HG02678 (cell line): ENCODE measurements around the gene UBE3B.

Source experiments
- ATAC-seq: cut with Tn5 transposase; IDR thresholded peaks from one replicate; pipeline ENCODE4 v1.9.1; 2021; ENCODE audit warnings: mild to moderate bottlenecking, moderate library complexity; ENCODE audit not compliant: unreplicated experiment

The UBE3B gene

DNA sequence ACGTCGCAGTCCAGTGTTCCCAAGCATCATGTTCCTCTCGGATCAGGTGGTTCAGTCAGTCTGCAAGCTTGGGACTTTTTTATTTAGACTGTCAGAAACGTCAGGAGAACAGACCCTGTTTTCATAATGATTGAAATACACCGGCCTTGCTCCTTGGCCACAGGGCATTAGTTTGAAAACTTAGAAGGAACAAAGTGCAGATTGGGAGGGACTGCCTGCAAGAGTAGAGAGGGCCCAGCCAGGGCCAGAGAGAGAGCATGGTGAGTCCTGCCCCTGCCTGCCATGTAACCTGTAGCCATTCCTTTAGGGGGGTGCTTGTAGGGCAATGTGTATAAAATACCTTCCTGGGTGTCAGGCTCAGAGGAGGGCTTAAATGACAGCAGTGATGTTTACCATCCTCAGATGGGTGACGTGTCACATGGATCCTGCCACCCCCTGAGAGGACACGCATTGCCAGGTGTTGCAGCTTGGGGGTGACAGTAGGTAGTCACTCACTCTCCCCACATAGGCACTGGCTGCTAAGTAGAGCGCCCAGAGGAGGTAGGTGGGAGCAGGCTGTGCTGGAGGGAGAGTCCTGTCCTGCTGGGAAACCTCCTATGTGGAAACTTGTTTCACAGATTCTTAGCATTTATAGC lies 50.2 kb downstream of the UBE3B start:
- no peak for ATAC-seq

DNA sequence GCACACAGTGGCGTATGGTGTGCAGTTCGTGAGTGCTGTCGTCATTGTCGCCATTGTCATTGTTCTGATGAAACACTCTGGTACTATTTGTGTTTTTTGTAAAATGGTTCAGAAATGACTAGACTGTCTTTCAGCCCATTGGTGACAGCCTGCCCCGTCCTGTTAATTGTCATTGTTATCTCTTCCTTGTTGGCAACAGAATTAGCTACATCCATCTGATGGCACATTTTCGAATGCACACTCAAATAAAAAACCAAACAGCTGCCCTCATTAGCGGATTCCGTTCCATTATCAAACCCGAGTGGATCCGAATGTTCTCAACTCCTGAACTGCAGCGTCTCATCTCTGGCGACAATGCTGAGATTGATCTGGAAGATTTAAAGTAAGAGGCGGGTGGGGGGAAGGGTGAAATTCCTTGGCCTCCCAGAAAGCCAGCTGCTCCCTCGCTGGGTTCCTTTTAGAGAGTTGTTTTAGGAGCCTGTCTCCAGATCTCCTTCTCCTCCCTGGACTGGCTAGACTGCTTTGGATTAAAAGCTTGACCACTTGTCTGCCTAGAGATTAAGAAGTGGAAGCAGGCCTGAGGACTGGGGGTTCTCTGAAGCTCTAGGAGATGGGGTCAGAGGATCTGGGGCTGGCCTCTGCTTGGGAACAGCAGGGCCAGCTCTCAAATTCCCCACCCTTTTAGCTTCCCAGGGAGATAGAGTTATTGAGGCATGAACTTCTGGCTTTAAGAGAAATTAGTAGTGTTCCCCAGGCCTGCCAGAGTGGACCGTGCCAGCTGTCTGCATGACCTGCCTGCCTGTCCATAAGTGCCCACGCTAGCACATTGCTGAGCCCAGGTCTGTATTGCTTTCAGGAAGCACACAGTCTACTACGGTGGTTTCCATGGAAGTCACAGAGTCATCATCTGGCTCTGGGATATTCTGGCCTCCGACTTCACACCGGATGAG lies 52.5 kb downstream of the UBE3B start:
- ATAC-seq = no peak

DNA sequence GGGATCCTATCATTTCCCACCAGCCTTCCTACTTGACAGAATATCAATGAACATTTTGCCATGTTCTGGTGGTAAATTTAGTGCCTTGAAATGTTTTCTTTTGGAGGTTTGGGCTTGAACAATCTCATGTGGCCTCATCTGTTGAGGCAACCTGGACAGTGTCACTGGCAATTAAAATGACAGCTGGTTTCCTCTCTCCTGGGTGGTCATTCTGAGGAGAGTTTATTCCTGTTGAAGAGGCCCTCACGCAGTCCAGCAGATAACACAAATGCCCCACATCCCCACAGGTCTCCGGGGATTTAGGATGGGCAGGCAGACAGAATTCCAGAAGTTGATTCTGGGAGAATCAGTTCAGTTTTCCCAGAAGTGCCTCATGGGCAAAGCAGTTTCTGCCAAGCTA lies 54.0 kb downstream of the UBE3B start:
- no peak for ATAC-seq

DNA sequence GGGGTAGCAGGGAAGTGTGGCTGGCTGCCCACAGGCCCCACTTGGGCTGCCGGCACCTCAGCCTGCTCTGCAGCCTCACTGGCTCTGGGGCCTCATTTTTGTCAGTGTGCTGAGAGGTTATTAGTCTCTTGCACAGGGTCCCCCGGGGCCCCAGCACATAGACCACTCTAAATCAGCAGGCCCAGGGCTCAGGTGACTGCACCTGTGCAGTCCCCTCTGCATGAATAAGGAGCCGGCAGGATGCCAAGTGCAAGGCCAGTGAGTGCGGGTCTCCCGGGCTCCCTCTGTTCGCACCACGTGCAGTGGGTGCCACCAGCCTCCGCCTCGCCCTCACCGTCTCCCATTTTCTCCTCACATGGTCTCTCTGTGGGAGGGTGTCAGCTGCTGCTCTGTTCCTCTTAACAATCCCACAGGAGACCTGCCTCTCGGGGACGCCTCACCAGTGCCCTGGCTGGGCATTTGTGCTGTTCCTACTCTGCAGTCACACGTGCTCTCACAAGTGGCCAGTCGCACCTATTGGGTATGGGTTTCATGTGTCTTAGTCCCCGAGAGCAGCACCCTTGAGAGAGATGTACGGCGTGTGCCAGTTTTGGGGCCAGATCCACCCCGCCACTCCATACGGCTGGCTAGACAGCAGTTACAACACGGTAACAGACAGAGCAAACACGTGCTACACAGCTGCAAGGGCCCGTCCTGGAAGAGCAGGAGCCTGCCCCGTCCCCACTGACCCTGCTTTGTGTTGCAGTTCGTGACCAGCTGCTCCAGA lies 55.5 kb downstream of the UBE3B start:
- ATAC-seq = no peak

DNA sequence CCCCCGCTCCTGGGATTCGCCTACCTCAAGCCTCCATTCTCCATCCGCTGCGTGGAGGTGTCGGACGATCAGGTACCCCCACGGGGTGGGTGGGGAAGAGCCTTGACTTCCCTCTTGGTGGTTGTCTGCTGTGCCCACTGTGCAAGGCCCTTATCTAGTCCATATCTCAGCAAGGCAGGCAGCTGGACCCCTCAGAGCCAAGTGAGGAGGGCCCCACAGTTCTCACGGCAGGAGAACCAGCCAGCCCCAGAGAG lies 56.0 kb downstream of the UBE3B start:
- ATAC-seq = no peak

DNA sequence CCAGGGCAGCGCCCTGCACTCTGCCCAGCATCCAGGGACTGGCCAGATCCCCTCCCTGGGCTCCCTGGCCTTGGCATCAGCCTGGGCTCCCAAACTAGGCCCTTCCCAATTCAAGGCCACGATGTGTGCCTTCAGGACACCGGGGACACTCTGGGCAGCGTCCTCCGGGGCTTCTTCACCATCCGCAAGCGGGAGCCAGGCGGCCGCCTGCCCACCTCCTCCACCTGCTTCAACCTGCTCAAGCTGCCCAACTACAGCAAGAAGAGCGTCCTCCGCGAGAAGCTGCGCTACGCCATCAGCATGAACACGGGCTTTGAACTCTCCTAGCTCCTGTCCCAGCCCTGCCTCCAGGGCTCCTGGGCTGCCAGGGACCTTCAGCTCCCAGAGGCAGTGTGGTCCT lies 57.0 kb downstream of the UBE3B start:
- no peak for ATAC-seq

DNA sequence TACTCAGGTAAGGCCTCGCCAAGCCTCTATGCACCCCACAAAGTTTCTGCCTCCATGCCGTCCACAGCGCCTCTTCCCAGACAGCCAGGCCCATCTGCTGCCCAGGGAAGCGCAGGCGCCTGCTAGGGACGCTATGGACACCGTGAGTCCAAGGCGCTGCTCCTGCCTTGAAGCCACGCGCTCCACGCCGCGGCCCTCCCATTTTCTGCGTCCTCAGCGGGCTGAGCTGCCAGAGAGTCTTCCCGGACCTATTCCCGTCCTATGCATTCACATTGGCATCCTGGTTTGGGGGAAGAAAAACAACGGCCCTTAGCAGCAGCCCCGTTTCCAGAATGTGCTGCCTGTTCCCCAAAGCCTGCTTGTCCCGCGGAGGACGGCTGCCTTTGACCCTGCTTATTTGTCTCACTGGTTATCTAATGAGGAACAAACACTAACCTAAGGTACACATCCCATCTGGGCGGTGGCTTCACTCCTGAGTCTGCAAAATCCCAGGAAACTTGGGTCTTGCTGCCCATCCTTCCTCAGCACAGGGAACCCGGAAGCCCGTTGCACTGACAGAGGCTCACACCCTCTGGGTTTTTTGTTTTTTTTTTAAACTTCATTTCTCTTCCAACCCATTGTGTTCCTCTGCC lies 57.9 kb downstream of the UBE3B start:
- ATAC-seq = no peak

DNA sequence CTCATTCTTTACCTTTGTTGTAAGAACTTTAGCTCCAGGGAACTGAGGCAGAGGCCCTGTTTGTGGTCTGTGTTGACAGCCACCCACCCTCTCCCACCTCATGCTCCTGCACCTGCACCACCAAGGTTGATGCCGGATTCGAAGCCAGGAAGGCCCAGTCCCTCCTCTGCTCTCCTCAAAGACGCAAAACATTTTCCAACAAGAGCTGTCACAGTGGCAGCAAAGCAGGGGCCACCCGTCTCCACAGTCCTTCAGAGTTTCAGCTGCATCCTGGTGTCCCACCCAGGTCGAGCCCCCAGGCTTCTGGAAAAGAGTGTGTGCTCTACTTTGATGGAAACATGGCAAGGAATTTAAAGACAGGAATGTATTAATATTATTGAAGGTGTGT lies 58.4 kb downstream of the UBE3B start:
- no peak for ATAC-seq

DNA sequence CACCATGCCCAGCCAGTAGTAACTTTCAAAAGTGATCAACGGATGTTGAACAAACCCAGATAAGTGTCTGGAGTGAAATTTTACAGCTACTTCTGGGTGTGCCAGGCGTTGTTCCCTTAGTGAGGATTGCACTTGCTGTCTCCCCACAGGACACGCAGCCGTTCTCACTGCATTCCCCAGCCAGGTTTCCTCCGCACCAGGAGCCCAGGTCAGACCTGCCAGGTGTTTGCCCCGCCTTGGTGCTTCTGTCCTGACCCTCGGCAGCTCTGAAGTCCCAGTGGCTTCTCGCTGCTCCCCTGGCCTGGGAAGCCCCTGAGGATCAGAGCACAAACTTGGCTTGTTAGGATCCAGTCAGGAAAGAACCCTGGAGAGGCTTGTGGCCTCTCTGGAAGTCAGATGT lies 59.7 kb downstream of the UBE3B start:
- no peak for ATAC-seq

DNA sequence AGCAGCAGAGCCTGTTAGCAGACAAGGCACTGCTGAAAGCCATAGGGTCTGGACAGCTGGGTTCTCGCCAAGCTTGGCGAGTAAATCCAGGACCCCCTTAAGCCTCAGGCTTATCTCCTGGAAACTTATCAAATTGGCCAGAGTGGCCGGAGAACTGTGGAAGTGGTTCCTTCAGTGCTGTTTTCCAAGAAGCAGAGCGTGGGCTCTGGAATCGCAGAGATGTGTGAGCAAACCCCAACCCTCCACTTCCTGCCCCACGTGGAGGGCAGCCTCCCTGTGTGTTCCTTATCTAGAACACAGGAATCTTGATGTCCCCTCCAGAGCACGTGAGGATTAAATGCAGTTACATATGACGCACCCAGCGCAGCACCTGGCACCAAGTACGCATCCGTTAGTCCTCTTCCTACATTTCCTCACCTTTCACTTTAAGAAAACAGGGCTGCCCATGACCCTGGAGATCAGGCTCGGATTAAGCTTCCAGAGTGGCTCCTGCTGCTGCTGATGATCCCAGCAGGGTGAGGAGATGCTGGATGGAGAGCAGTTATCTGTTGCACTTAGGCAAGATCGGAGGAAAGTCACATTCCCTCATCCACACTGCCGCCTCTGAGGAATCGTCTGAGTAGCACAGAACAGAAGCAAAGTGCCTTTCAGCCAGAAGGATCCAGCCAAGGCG lies 60.9 kb downstream of the UBE3B start:
- no peak for ATAC-seq

DNA sequence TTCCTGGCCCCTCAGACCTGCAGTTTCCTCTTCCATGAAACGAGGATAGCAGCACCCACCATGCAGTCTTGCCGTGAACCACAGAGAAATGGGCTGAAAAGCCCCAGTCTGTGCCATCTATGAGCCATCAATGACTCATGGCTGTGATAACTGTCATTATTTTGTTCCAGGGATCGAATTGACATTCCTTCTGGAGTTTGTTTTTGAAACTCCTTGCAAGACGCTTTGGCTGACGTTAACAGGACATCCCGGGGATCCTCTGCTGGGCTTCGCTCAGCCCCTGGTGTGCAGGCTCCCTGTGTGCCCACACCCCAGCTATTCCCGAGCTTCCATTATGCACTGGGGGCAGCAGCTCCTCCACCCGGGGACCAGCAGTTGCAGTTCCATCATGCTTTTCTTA lies 62.1 kb downstream of the UBE3B start:
- ATAC-seq = no peak

DNA sequence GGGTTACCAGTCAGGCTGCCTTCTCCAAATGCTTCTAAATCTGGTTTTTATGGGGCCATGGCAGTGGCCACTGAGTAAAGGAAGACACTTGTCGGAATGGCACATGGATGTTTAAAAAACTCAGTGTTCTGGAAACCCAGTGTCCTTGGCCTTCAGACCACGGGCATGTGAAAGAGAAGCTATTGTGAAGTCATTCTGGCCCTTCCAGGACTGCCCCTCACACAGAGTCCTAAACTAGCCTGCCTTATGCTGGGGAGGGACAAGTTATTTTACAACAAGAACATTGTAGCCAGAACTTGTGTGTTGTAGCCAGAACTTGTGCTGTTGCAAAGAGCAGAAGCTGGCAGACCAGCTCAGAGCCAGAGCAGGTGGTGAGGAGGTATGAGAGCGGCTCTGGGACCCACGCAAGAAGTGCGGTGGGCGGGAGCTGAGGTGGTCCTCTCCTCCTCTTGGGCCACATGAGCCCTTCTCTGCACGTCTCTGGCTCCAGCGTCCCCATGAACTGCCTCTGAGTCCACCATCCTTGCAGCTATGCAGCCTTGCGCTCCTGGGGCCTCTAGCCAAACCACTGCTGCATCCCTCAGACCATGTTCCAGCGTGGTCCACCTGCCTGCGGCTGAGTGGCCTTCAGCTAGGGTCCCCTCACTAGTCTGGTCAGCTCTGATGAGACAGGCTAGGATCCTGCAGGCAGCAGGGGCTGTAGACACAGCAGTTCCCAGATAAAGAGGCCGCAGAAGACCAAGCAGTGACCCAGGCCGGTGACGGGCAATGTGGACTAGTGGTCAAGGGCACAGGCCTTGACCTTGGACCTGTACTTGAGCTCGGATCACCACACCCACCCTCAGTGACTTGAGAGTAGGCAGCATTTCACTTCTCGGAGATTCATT lies 63.3 kb downstream of the UBE3B start:
- ATAC-seq = no peak

DNA sequence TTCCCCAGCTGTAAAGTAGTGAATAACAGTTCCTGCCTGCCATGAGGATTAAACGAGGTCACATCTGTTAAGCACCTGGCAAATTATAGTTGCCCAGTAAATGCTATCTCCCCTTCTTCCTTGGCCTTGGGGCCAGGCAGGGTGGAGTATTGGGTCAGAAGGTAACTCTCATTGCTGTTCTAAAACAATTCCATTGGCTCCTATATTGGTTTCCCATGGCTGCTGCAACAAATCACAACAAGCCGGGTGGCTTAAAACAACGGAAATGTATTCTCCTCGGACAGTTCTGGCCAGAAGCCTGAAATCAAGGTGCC lies 63.9 kb downstream of the UBE3B start:
- ATAC-seq = no peak

DNA sequence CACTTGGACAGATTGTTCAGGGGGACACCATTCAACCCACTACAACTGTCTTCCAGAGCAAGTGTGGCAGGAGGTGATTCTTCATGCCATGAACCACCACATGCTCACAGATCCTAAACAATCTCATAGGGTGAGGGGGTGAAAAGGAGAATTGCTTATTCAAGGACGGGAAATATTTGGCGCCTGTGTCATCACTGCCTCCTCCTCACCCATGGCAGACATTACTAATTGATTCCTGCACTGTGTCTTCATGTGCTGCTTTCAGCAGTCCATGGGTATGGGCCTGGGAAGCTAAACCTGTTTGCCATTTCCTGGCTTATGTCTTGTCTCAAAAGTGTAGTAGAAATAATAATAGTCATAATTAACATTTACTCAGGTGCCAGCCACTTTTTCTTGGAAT lies 64.6 kb downstream of the UBE3B start:
- ATAC-seq = no peak

DNA sequence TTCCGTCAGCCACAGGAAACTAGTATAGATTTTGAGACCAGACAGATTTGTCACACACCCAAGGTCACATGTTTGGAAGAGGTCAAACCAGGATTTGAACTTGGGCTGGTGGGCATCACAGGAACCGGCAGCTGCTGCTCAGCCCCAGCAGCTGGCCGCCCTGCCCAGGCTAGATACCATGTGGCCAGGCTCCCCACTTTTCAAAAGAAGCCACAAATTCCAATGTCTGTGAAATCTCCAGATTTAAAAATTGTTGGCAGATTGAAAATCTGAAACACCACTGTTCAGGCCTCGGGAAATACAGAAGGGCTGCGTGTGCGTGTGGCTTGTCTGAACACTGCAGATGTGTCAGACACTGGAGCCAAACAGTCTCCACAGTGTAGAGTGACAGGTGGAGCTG lies 65.4 kb downstream of the UBE3B start:
- ATAC-seq = no peak

DNA sequence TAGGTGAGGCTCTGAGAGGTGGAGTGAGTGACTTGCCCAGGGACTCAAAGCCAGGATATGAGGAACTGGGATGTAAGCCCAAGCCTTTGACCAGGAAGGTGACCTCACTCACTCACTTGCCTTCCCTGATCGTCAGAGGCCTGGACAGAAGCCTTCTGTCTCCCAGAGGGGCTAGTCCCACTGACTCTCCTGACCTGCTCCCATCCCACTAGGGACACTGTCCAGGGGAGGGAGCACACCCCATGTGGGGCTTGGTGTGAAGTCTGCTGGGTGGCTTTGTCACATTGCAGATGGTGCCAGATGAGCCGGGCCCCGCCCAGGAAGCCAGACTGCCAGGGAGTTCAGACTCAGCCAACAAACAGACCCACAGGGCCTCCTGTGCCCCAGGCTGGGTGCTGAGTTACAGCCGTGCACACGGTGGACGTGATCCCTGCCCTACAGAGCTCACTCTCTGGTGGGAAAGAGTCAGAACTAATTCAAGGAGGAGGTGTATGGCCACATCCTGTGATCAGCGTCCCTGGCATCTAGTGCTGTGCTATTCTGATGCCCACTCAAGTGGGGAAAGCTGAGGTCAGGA lies 67.6 kb downstream of the UBE3B start:
- ATAC-seq = no peak

DNA sequence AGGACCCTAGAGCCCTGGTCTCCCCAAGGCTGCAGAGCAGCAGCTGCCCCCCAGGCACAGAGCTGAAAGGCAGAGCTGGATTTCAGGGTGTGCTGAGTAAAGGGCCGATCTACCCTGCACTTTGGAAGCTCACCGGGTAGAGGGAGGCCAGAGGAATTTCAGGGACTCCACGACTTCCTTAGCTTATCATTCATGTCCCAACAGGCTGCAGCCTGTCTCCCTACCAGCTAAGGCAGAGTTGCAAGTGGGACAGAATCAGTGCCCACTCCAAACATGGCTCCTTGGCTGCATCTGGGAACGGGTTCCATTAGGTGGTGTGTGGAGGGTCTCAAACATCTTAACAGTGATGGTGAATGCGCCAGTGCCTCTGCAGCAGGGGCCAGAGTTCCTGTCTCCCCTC lies 68.4 kb downstream of the UBE3B start:
- no peak for ATAC-seq

DNA sequence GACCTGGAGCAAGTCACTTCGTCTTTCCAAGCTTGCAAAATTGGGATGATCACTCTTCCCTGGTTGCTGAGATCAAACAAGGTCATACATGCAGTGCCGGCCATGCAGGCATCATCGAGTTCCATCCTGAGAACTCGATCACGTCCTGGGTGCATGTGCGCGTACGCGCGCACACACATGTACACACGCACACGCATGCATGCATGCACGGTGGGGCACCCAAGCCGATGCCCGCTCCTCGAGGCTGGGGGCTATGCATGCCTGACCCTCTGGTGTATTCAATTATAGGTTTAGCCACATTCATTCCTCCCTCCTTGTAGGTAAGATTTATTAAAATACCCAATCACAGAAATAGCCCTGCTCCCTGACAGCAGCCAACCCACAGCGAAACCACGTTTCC lies 69.9 kb downstream of the UBE3B start:
- ATAC-seq = no peak

DNA sequence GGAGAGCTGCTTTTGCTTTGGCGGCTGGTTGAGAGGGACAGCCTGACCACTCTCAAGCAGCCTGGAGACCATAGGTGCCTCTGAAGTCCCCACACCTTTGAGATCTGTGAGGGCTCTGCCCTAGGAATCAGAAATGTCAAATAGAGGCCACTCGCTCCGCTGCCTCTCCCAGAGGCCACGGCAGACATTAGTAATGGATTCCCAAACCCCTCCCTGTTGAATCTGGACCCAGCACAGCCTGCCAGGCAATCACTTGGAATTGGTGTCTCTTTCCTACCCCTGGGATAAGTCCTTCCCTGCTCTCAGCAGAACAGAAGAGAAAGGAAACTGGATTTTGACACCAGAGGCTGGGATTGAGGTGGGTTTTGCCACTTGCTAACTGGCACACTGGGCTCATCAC lies 70.8 kb downstream of the UBE3B start:
- no peak for ATAC-seq
